HG03095 (cell line): ENCODE measurements around the gene ADAMTS7.
A peak's percentile ranks its signal among the peaks of the same experiment; 100 is the strongest.
"Not testable (repeated sequence)": the region's sequence is repeated elsewhere in the genome, so short reads cannot be mapped to it uniquely, and the experiment has no call there.

Experiments used
- ATAC-seq: cut with Tn5 transposase; IDR thresholded peaks from one replicate; pipeline ENCODE4 v1.9.1; 2021; ENCODE audit warnings: moderate library complexity; ENCODE audit not compliant: unreplicated experiment

The ADAMTS7 gene

GRCh38 chr15:78755900-78756591 lies 55.2 kb downstream of the ADAMTS7 start:
- not testable (repeated sequence) for ATAC-seq

GRCh38 chr15:78754637-78755280 lies 56.5 kb downstream of the ADAMTS7 start:
- ATAC-seq: not testable (repeated sequence)

- ATAC-seq: not testable (repeated sequence)
Observed at GRCh38 chr15:78753751-78754535, 57.3 kb downstream of the ADAMTS7 start.

- not testable (repeated sequence) for ATAC-seq
Observed at GRCh38 chr15:78753359-78753659, 58.0 kb downstream of the ADAMTS7 start.

- ATAC-seq: no peak
Observed at GRCh38 chr15:78752492-78753358, 58.5 kb downstream of the ADAMTS7 start.

GRCh38 chr15:78751602-78751979 lies 59.7 kb downstream of the ADAMTS7 start:
- no peak for ATAC-seq

- ATAC-seq: peak; percentile 71
Observed at GRCh38 chr15:78750974-78751601, 60.2 kb downstream of the ADAMTS7 start.

- no peak for ATAC-seq
Observed at GRCh38 chr15:78750566-78750965, 60.7 kb downstream of the ADAMTS7 start.

GRCh38 chr15:78749831-78750230 lies 61.4 kb downstream of the ADAMTS7 start:
- no peak for ATAC-seq

GRCh38 chr15:78747877-78748276 lies 63.4 kb downstream of the ADAMTS7 start:
- not testable (repeated sequence) for ATAC-seq

GRCh38 chr15:78741674-78742073 lies 69.6 kb downstream of the ADAMTS7 start:
- ATAC-seq: not testable (repeated sequence)

- ATAC-seq: no peak
Observed at GRCh38 chr15:78740904-78741274, 70.4 kb downstream of the ADAMTS7 start.

GRCh38 chr15:78739996-78740903 lies 71.0 kb downstream of the ADAMTS7 start:
- ATAC-seq: no peak

GRCh38 chr15:78739206-78739605 lies 72.1 kb downstream of the ADAMTS7 start:
- ATAC-seq: no peak

GRCh38 chr15:78737931-78738558 lies 73.2 kb downstream of the ADAMTS7 start:
- ATAC-seq: not testable (repeated sequence)

GRCh38 chr15:78737187-78737820 lies 74.0 kb downstream of the ADAMTS7 start:
- no peak for ATAC-seq

- ATAC-seq: not testable (repeated sequence)
Observed at GRCh38 chr15:78736286-78736685, 75.0 kb downstream of the ADAMTS7 start.

- ATAC-seq: no peak
Observed at GRCh38 chr15:78734451-78735064, 76.7 kb downstream of the ADAMTS7 start.
